IPS-11a (cell line): Measurements from ENCODE around the gene KCNMB2.

Experiments used
- H3K4me3 ChIP-seq: one replicate; pipeline ENCODE4 v1.5.1; 2013; ENCODE audit warnings: low read depth, low read length, control low read depth

The KCNMB2 gene

DNA sequence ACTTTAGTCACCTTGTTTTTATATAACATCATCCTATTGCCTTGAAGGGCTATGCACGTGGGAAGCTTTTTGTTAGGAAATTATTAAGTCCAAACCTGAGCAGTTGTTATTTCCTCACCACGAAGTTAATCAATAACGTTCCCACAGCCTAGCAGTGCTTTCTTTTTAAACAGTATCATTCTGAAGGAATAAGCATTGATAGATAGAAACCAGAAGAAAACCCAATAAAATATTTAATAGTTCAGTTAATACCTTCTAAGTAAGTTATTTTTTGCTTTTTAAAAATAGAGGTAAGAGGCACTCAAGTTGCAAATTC, 149.3 kb downstream of the KCNMB2 start:
- H3K4me3 ChIP-seq, result no peak overlapping the region

DNA sequence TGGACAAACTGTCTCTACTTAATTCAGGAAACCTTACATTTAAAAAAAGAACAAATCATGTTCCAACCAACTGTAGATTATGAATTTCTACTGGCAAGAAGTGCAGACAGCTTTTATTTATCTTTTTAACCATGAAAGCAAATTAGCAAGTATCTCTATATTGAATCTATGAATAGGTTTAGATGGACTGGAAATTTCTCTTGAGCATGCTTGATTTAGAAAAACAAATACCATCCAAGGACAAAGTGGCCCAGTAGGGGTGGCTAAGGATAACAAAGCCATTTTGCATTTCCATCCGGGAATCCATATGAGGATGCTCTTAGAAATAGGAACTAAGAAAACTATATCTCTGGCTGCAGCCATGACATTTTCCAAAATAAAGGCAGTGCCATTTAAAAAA, 150.6 kb downstream of the KCNMB2 start:
- no peak overlapping the region for H3K4me3 ChIP-seq

DNA sequence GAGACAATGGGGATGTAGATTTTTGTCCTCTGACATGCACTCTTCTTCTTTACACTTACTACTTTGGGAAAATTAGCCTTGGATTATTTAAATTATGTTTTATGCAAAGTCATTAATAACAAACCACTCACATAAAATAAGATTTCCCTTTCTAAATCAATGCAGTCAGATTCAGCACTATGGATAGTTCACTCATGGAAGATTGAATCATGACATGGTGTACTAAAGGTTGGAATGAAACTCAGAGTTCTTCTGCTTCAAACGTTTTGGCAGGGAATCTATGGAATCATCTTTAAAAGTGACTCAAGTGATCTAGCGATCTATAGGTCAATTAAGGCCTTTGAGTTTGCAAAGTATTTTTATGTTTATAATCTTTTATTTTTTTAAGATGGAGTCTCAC, 154.3 kb downstream of the KCNMB2 start:
- no peak overlapping the region for H3K4me3 ChIP-seq

DNA sequence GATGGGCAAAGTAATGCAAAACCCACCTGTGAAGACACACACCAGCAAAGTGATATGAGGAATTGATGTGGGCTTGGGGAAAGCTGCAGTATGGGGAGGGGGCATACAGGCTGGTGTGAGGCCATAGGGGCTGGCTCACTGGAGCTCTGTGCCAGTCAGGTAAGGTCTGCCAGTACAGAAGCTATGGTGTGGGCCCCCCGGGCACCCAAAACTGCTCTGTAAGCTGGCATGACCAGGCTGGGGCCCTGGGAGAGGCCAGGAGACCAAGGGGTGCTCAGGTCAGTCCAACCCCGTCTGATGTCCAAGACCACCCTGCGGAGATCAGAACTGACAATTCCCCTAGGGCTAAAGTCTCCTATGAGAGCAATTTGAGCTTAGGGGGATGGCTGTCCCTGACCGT, 163.1 kb downstream of the KCNMB2 start:
- no peak overlapping the region for H3K4me3 ChIP-seq

DNA sequence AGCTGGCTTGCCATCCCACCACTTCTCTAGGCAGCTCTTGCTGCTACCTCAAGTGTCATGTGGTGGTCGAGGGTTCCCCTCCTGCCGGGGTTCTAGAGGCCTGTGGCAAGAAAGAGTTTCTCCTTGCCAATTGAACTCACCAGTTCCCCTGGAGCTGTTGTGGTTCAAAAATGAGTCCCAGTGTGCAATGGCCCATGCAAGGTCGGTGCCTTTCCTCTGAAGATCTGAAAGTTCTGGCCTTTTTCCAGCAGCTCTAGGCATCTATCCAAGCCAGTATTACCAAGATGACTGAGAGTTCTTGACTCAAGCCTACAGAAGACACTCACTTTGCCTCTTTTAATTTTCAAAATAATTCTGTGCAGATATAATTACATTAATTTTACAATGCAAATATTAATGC, 163.6 kb downstream of the KCNMB2 start:
- no peak overlapping the region for H3K4me3 ChIP-seq

DNA sequence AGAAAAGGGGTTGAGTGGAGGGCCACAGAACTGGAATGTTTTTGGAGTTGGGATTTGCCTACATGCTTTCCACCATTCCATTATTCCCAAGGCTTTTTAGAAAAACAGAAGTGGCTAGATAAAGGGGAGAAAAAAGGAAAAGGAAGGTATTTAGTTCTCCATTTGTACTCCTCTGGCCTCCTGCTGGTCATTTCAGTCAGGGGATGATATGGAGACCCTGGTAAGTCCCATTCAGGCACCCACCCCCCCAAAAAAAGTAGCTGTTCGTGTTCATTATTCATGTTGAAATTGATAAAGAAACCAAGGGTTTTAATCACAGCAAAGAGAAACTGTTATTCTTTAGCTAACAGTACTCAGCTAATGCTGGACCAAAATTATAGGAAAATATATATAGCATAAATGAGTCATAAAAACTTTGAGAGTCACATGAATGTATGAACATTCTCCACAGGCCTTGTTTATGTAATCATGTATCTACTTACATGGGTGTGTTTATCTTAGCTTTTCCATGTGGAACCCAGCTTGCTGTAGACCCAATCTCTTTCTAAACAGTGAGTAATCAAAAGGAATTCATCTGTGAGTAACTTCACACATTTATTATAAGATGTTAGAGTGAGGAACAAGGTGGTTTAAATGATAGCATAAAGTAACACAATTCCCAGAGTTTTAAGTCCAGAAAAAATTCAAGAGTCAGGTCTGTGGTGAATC, 167.2 kb downstream of the KCNMB2 start:
- no peak overlapping the region for H3K4me3 ChIP-seq

DNA sequence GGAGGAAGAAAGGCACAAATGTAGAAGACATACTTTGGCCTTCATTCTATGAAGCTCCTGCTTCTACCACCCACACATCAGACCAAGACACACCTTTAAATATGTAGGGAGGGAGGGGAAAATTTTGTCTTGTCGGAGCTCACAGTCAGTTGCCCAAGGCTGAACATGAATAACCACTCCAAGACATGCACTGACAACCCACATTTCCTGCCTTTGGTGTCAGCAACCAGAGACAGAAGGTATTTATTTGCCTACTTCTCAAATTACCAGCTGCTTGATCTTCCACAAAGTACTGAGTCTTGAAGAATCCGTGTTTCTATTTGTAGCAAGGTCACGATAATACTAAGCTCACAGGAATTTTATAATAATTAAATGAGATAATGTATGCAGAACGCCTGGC, 169.7 kb downstream of the KCNMB2 start:
- no peak overlapping the region for H3K4me3 ChIP-seq

DNA sequence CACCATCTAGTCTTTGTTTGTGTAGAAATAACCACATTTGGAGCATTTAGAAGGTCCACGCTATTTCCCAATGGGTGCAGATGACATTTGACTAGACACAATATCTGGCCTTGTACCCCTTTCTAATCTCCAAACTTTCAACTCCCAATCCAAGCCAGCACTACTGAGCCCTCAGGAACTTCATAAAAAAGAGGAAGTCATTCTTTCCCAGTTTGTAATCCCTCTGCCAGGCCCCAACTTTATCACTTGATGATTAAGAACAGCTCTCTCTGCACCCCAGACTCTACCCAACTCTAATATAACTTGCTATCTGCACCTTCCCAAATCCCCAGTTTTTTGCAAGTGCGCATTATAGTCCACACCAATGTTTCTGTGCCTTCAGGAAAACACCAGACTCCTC, 170.2 kb downstream of the KCNMB2 start:
- no peak overlapping the region for H3K4me3 ChIP-seq

DNA sequence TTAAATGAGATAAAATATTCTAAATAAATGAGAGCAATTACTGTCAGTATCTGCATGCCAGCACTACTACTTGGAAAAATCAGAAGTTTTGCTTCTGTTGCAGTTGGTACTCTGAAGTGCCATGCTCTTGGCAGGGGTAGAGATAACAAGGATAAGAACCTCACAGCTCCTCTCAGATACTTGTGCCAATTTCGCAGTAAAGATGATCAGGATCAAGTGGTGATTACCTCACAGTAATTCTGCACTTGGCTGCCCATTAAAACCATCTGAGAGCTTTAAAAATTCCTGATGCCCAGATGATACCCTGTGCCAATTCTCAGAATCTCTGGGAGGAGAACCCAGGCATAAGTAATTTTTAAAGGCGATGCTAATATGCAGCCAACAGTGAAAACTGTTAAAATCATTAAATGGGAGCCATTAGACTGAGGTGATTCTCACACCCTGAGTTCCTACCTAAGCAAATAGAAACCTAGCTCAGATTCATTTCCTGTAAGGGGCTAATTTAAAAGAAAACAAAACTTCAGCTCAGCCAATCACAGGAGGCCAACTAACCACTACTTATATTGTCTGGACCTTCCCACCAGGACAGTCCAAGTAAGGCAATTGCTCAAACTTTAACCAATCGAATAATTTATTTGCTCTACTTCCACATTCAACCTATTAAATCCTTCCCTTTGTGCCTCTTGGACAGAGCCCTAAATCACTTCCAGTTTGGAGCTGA, 171.2 kb downstream of the KCNMB2 start:
- H3K4me3 ChIP-seq, result no peak overlapping the region

DNA sequence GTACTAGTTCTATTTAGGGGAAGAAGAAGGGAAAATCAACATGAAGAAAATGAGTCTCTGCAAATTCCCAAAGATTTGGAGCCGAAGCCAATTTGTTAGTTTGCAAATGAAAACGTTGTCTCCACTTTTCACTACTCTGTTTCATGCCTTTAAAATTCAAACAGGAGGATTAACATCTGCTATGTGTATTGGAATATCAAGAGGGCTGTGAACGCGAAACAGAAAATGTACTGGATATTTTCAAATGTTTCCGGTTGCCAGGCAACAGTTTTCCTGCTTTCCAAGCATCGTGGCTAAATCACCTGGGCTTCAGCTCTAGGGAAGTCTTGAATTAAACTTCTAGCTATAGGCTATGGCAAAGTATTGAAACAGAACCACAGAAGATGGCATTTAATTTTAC, 172.8 kb downstream of the KCNMB2 start:
- no peak overlapping the region for H3K4me3 ChIP-seq

DNA sequence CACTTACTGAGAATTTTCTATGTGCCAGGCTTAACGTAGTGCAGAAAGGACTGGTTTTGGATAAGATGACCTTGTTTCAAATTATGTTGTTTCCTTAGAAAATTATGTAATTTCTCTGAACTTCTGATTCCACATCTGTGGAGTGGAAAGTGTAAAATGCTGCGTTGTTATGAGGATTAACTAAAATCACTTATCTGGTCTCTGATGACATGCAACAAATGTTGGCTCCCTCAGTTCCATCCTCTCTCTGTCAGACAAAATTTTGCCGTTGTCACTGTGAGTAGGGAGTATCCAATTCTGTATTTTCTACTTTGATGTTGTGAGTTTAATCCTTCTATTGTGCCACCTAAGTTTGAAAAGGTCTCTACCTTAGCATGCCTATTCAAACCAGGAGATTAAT, 175.5 kb downstream of the KCNMB2 start:
- H3K4me3 ChIP-seq, result no peak overlapping the region

DNA sequence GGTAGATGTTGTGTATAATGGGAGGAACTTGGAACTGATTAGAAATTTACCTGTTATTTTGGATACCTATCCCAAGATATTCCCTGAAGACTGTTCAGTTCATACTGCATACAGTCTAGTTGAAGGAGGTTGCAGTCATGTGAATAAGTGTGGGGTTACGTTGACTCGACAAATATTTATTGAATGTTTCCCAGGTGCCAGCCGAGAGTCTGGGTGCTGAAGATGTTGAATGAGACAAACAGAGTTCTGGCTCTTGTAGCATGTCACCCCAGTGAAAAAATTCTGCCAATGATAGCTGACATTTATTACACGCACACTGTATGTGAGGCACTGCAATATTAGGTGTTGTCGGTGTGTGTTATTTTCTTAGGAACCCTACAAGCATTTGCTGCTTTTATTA, 176.0 kb downstream of the KCNMB2 start:
- no peak overlapping the region for H3K4me3 ChIP-seq

DNA sequence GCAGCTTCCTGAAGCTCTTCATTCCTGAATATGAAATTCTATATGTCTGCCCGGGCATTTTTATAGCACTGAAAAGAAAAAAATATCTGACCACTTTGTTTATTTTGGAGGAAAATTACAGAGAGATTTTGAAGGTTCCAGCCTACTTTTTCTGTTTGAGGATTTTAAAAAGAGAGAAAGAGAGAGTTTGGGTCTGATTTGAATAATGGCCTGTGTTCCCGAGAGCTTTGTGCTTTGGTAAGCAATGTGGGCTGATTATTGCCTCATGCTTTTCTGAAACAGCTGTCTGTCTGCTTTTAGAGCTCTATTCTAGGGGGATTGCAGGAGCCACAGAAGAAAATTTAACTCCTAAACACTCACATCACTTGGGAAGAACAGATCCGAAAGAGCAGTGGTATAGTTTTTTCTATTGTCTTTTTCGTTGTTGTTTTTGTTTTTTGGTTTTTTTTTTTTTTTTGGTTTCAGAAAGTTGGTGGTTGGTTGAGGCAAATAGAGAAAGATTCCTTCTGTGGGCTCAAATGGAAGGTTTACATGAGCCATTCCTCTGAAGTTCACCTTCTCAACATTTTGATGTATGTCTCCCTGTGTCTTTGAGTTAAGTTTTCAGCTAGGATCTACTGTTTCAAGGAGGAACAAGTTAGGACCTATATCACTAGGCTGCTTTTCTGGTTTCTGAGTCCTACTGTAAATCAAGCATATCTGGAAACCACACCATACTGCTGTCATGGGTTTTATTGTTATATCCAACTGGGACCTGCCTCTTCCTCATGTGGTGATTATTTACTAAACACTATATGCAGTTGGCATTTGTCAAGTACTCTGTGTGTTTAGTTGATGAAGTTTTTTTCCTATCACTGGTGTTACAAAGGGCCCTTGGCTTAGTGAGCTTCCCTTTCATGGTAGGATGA, 178.9 kb downstream of the KCNMB2 start:
- H3K4me3 ChIP-seq, result no peak overlapping the region

DNA sequence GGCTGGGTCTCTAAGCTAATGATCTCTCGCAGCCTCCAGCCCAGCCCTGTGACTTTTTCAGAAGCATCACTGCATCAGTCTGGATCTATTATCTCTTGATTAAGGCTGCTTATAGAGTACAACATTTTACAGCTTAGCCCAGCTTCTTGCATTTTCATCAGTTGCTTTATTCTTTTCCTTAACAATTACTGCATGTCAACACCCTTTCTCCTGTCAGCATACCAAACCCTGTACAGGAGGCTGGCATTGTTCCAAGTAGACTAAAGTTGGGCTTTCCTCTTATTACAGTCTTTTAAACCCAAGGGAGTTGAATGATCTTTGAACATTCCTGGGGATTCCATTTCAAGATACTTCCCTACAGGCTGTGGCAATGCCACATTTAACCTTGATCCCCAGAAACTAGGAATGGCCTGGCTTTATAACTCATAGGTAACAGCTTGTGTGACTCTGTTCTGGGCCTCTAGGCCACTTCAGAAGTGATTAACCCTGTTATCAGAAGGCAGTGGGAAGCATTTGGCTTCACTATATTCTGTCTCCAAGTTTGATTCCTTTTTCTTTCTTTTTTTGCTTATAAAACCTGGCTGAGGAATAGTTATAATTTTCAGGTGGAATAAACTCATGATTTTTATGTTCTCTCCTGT, 182.9 kb downstream of the KCNMB2 start:
- H3K4me3 ChIP-seq, result no peak overlapping the region

DNA sequence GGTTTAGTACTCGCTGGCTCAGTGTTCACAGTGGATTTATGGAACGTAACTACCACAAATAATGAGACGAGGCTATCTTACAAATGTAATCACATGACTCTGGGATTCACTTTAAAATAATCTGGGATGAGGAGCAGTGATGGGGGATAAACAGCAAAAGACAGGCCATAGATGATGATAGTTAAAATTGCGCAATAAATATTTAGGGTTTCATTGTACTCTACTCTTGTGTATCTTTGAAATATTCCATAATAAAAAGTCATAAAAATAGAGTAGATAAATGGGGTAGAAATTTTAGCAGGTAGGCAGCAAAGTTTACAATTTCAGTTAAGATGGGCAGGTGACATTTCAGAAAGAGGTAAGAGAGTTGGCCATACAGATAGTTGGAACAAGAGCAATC, 196.6 kb downstream of the KCNMB2 start:
- no peak overlapping the region for H3K4me3 ChIP-seq

DNA sequence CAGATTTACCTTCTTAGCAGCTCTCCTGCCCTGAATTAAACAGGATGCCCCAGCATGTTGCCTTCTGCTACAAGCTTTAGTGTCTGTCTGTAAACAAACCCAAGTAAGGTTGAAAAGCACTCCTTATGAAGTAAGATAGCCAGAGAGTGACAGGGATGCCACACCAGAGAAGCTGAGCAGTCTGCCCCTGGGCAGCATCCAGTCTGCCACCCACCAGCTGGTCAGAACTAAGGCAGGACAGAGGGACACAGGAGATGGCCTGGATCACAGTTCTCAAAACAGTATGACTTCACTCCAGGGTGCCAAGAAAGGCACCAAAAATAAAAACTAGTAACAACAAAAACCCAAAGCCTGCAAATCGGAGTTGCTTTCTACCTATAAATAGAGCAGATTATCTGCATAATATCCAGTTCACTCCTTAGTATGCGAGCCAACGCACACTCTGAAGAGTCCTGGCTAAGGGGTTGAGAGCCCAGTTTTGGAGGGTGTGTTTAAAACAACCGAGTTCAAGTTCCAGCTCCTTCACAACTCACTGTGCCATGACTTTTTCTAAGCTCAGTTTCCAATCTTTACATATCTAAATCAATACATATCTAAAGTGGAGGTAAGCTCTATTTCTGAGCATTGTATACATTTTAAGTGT, 198.9 kb downstream of the KCNMB2 start:
- no peak overlapping the region for H3K4me3 ChIP-seq

DNA sequence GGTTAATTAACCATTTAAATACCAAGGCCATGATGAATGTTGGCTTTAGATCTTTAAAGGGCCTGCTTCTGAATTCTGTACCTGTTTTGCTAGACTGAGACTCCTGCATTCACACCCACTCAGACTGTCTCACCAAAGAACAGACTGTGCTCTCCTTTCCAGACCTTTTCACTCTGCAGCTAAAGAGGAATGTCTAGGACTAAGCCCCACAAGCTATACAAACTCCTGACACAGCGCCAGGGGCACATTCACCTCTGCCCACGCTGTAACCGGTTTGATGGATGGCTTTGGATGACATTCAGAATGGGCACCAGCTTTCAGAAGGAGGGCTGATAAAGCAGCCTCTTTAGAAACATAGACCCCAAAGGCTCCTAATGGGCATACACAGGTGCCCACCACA, 200.1 kb downstream of the KCNMB2 start:
- no peak overlapping the region for H3K4me3 ChIP-seq

DNA sequence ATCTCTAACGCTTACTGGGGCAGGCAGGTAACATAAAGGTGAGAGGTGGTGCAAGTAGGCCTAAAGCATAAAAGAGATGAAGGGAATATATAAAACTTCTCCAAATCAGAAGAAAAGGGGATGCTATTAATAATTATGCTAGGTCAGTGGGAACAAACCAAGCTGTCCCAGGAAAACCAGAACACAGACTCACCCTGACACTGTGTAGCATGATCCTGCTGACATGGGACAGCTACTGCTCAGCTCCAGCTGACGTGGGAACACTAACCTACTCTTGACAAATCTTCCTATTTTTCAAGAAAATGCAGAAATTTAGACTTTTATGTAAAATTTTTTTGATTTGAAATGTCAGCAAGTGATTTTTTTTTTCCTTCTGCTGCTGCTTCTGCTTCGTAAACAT, 203.5 kb downstream of the KCNMB2 start:
- H3K4me3 ChIP-seq, result no peak overlapping the region

DNA sequence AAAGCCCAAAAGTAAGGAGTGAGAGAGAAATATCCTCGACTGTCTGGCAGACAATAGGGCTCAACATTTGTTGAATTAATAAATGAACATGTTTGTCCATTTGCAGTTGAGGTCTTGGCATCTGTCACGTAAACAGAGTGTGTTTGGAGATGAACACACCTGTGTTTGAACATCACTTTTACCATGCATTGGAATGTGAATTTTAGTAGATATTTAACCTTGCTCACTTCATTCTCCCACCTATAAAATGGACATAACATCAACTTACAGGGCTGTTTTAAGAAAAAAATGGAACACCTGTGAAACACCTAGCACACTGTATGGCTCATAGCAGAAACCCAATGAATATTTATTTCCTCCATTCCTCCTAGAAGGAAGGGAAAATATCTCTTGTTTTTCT, 204.8 kb downstream of the KCNMB2 start:
- no peak overlapping the region for H3K4me3 ChIP-seq

DNA sequence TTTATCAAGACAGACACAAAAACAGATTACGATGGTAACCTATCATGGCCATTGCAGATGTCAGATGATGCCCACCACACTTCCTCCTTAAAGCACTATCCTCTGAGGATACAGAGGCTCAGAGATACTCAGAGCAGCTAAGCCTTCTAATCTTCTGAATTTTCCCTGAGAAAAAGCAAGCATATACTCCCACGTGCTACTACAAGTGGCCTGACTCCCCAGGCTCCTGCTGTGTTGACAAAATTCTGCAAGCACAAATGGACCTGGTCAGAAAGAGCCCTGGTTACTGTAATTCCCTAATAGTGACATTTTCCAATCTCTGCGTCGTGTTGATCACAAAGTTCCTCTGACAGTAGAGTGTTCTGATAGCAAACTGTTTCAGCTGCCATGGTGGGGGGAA, 207.1 kb downstream of the KCNMB2 start:
- no peak overlapping the region for H3K4me3 ChIP-seq
